B cell (primary cell): Measurements from ENCODE around the gene ARNT2.

ENCODE experiments used
- CTCF ChIP-seq: fragments of 200-600 bp; IDR thresholded peaks from one replicate; pipeline ENCODE4 v1.8.0; 2022; ENCODE audit warnings: antibody characterized with exemption, mild to moderate bottlenecking
- EZH2 ChIP-seq: IDR thresholded peaks from 2 replicates; pipeline ENCODE4 v1.6.1; 2012; ENCODE audit warnings: borderline replicate concordance, low read depth, mild to moderate bottlenecking, moderate library complexity, low read length; ENCODE audit not compliant: insufficient read depth, poor library complexity, severe bottlenecking

DNA sequence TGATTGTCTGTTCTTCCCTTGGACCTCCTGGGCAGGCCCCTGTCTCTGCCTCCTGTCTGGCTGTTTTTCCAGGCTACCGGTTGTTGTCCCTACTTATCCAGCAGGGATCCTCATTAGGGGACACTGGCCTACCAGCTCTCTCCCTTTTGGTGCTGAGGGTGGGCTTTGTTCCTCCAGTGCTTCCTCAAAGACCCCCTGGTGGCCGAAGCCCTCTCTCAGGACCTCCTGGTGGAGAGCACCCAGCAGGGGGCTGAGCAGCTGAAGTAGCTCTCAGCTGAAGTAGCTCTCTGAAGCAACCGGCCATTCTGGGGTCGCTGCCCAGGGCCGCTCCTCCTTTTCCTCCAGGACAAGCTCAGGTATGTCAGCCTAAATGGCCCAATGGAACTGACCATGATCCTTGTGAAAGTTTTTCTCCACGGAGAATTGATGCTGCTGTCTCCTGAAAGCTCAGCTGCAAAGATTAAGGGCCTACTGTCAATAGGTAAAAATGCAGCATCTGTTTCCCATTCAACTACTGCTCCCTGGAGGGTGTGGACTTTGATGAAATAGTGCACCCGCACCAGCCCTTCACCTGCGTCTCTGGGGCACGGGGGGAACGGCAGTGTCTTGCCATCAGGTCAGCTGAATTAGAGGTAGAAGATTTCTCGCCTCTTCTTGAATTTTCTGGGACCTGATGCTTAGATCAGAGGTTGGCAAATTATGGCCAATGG, 27.6 kb downstream of the ARNT2 start:
- TF ChIP-seq CTCF (no peak), EZH2 (no peak)
